Breast epithelium (tissue), 3 donors: Measurements from ENCODE around the gene KLHL40.

Source experiments
- POLR2A ChIP-seq: fragments of 450-650 bp; IDR thresholded peaks from one replicate; pipeline ENCODE4 v1.6.1; 2016; ENCODE audit warnings: antibody characterized with exemption, mild to moderate bottlenecking, moderate library complexity
- TF ChIP-seq, protein P1 (sequence below), 3 donors: fragments of 450-650 bp; IDR thresholded peaks; one replicate each; pipeline ENCODE4 v1.5.1; 2016 to 2017; ENCODE audit warnings: antibody characterized with exemption in 3 of 3, mild to moderate bottlenecking in 3 of 3, moderate library complexity in 3 of 3

DNA sequence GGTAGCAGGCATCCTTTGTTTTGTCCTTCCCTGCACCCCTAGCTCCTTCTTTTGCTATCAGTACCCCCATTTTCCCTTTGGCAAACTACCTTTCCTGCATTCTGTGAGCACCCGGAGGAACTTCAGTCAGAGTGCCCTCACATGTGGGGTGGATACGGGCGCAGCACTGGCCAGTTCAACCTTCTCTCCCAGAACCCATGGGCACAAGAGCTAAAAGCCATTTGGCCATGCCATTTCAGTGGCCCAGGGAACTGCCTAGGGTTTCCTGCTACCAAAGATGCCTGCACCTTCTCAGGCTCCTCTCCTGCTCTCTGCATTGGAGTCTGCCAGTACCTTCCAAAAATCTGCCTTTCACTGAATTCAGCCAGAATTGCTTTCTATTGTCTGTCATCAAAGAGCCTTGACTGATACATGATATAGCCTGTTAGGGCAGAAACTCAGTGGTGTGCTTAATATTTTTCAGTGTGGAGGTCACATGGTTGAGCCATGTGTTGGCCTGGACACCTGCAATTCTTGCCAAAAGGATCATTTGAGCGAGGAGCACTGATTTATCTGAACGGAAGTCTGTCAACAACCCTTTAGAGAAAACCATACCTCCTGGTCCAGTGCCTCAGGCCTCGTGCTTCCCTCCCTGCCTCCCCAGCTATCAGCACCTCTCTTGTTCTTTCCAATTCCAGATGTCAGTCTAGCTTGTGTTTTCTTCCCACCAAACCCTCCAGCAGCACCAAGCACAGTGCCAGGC, 44.2 kb downstream of the KLHL40 start:
- TF ChIP-seq POLR2A, result no peak
- TF ChIP-seq, protein P1, sequence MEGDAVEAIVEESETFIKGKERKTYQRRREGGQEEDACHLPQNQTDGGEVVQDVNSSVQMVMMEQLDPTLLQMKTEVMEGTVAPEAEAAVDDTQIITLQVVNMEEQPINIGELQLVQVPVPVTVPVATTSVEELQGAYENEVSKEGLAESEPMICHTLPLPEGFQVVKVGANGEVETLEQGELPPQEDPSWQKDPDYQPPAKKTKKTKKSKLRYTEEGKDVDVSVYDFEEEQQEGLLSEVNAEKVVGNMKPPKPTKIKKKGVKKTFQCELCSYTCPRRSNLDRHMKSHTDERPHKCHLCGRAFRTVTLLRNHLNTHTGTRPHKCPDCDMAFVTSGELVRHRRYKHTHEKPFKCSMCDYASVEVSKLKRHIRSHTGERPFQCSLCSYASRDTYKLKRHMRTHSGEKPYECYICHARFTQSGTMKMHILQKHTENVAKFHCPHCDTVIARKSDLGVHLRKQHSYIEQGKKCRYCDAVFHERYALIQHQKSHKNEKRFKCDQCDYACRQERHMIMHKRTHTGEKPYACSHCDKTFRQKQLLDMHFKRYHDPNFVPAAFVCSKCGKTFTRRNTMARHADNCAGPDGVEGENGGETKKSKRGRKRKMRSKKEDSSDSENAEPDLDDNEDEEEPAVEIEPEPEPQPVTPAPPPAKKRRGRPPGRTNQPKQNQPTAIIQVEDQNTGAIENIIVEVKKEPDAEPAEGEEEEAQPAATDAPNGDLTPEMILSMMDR (IDR thresholded peaks at IDR 0.05), result no peak
